GM18520 (cell line): ENCODE measurements around the gene NPAS2.

Experiments
- ATAC-seq: cut with Tn5 transposase; IDR thresholded peaks from one replicate; pipeline ENCODE4 v1.9.1; 2021; ENCODE audit not compliant: unreplicated experiment

NPAS2 gene

DNA sequence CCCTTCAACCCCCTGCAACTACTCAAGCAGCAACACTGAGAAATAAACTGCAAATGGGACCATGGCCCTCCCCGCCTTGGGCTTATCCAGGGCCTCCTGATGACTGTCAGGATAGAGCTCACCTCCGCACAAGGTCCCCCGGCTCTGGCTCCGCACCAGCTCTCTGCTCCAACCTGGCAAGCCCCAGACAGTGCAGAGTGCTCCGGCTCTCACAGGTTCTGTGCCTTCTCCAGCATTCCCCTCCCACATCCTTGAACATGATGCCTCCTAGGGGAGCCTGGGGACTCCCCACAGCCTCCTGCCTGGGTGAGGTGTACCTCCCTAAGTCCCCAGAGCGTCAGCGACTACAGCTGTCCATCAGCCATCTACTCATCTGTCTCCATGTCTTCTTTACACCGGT lies 26.7 kb upstream of the NPAS2 start:
- ATAC-seq = no peak

DNA sequence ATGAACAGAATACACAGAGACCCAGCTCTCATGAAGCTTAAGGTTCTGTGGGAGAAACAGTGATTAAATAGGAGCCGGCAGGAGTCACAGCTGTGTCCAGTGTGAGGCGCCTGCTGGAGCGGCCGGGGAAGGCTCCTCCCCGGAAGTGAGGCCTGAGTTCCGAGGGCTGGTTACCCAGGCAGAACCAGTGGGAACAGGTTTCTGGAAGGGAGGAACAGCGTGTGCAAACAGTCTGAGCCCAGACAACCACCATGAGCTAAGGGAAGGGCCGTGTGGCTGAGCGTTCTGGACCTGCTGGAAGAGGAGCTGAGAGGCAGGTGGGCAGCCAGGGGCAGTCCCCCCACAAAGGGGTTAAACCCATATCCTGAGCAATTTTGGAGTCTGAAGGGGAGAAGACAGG lies 26.0 kb upstream of the NPAS2 start:
- ATAC-seq = no peak

DNA sequence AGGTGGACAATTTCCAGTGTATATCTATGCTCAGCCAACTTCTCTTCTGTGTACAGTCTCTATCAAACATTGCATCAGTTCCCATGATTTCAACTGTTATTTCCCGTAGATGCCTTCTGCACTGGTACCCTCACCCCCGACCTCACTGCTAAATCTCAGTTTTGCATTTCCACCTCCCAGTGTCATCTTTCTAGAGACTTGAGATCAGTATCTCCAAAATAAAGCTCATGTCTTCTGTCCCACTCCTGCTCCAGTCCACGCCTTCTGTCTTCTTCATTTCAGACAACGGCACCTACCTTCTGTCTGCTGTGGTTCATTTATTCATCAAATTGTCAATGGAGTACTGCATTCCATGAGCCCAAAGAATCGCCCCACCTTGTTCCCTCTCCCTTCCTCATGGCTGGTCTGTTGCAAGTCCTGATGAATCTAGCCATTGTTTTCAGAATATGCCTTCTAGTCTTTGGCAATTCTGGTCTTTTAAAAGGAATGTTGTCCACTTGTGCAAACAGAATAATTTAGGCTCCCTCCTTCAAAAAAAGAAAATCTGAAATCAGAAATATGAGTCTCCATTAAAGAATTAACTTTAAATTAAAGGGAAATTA lies 23.3 kb upstream of the NPAS2 start:
- ATAC-seq = no peak

DNA sequence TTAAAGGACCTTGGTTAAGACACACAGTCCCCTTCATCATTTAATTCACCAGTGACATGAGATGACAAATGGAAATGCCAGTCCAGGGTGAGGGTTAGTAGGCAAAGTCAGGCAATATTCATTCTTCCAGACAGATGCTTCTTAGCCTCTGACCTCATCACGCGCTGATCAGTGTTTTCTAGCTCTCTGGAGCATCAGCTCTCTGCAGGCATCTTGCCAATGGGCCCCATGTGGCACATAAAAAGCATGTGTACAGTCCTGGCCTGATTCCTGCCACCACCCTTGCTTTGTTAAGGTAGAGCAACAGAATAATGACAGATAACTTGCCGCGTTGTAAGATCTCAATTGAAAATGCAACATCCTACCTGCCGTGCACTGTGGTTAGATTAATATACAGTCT lies 20.3 kb upstream of the NPAS2 start:
- ATAC-seq = no peak

DNA sequence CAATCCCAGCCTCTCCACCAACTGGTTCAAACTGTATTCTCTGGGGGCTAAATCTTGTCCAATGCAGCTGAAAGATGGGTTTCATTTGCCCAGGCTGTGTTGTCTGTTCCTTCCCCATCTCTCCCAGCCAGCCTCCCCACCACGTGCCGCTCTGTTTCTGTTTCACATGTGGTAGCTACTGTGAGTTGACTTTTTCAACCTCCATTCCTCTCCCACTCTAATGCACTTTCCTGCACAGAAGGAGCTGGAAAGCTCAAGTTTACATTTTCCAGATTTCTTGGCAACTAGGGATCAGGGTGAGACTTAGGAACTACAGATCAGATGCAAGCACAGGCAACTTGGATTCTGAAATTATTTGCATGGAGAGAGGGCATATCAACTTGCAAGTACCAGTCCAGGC lies 19.0 kb upstream of the NPAS2 start:
- ATAC-seq = no peak

DNA sequence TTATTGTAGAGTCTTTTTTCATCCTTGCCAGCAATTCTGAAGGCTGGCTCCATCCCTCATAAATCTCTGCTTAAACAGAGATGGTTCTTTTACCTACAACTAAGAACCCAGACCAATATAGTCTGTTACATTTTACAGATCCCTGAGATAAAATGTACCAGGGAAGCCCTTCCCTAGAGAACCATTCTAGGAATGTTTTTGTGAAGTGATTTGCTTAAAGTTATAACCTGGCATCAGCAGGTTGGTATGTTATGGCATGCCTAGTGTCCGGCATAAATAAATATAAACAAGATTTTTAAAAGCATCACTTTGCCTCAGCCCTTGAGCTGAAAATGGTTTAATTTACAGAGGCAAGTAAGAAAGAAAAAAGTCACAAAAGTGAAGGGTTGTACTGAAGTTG lies 18.5 kb upstream of the NPAS2 start:
- ATAC-seq = no peak

DNA sequence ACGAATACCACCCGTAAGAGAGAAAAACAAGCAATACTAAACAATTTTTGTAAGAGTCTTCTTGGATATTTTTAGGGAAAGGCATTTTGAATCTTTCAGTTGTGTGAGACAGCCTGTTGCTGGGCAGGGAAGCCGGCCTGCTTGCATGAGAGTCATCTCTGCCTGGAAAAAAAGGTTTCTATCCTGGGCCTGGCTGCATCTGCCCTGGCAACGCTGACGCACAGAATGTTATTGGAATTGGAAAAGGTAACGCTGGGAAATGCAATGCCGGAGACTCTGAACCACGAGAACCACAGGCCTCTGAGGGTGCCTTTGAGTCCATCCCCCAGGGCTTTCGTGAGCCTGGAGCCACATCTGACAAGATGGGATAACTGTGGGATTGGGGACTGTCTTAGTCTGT lies 17.9 kb upstream of the NPAS2 start:
- no peak for ATAC-seq

DNA sequence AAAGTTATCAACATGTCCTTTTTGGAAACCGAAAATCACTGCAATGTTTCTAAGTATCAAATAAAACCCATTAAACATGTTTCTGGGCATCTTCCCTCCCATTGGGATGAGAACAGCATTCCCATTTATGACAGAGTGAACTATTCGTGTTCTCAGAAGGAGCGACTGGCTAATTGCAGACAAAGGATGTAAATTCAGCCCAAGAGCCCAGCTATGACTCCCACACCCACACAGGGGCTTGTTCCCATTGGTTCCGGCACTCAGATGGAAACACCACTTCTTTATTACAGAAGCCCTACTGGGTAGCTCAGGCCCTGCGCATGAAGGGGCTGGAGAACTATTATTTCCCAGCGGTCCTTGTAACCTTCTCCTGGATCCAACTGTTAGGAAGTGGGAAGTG lies 16.6 kb upstream of the NPAS2 start:
- no peak for ATAC-seq

DNA sequence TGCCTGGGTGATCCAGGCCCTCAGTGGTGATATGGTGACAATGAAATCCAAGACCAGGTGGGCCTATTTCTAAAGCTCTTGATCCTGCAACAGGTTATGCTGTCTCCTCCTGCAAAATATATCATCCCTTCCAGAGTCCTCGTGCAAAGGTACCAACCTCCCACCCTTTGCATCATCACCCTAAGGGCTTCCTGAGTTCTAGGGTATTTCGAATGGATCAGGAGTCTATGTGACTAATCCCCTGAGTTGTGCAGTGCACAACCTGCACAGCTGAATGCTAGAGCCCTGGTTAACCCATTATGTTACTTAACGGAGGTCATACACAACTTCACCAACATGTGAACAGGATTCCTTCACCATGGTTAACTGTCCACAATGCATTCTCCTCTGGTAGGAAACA lies 13.4 kb upstream of the NPAS2 start:
- no peak for ATAC-seq

DNA sequence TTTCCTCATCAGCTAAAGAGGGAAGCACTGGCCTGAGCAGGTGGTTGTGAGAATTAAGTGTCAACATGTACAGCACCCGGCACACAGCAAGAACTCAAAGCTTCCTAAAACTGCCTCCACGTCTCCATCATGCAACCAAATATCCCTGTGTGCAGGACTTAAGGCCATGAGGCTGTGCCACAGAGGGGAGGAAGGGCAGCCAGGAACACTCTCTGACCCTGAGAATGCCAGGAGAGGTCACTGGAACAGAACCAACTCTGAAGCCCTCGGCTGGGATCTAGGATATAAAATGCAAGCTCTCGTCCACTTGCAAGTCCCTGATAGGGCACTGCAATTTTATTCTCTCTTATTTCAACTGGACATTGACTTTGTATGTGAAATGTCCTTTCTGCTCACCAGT lies 12.2 kb upstream of the NPAS2 start:
- ATAC-seq = no peak

DNA sequence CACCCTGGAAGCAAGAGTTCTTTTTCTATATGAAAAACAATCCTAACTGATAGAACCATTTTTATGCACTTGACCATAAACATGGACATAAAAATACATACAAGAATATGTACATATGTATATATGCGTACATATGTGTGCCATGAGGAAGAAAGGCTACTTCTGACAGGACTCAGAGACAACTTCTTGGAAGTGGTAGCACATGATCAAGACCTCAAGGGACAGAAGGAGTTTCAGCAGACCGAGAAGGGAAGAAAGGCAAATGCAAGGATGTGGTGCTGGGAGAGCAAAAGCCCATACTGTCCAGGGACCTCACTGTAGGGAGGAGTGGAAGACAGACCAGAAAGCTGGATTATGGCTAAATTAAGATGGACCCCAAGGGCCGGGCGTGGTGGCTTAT lies 11.4 kb upstream of the NPAS2 start:
- ATAC-seq = no peak

DNA sequence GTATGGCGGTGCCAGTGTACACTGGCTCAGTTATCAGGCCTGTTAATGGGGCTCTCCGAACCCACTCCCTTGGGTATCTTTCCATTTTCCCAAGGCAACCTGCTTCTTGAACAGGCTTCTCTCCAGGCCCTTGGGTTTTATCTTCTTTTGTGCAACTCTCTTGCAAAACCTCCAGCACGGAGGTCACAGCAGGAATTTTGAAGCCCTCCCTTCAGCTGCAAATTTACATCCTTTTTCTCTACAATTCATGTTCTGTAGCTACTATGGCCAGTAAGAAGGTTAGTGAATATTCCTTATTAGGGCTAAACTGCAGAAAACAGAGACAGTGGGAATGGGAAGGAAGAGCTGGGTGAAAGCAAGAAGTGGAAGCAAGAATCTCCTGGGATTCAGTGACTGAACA lies 10.4 kb upstream of the NPAS2 start:
- ATAC-seq = no peak

DNA sequence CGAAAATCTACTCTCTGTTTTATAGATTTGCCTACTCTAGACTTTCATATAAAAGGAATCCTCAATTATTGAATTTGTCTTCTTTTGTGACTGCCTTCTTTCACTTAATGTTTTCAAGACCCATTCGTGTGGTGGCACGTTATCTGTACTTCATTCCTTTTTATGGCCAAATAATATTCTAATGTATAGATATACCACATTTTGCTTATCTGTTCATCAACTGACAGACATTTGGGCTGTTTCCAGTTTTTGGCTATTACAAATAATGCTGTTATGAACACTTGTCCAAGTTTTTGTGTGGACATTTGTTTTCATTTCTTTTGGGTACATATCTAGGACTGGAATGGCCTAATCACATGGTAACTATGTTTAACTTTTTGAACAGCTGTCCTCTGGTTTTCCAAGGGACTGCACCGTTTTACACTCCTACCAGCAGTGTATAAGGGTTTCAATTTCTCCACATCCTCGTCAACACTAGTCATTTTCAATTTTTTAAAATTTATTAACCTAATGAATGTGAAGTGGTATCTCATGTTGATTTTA lies 9.3 kb upstream of the NPAS2 start:
- ATAC-seq = no peak

DNA sequence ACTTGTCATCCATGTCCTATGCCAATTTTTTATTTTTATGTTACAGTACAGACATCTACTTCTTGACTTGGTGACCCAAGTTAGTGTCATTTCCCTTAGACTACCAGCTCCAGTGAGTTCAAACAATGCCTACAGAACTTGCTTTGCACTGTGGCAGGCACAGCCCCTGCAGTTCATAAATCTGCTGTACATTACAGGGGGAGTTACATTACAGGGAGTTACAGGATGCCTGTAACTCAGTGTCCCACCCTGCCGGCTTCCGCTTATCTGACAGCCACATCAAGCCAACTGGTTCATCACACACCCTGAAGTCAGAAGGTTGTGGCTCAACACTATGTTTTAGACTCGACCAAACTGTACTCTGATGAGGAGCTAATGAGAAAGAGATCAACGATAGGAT lies 7.8 kb upstream of the NPAS2 start:
- no peak for ATAC-seq

DNA sequence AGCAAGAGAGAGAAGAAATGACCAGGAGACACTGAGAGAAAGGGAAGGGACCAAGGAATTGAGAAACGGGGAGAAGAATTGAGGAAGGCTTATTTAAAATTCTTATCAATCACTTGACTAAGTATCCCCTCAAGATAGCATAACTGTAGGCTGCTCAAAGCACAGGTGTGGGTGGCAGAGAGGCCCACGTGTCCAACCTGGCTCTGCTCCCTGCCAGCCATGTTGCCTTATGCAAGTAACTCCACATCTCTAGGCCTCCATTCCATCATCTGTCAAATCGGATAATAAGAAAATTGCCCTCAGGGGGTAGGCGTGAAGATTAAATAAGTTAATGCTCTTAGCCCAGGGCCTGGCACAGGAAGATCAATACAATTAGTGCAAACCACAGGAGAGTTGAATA lies 7.4 kb upstream of the NPAS2 start:
- ATAC-seq = no peak

DNA sequence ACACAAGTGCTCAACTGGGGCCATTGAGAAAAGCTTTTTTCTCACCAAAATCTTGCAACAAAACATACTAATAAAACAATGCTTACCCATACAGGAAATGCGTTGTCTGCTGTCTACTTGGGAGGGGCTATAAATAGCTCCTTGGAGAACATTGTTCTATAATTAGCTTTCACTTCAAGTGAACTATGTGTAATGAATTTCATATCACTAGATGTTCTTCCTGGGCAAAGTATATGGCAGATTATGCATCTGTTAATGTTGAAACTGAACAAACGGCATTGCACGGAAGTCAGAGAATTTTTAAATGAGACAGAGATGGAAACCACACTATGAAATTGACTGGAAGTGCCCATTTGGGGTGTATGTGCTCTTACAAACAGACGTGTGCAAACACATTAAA lies 6.4 kb upstream of the NPAS2 start:
- ATAC-seq = no peak

DNA sequence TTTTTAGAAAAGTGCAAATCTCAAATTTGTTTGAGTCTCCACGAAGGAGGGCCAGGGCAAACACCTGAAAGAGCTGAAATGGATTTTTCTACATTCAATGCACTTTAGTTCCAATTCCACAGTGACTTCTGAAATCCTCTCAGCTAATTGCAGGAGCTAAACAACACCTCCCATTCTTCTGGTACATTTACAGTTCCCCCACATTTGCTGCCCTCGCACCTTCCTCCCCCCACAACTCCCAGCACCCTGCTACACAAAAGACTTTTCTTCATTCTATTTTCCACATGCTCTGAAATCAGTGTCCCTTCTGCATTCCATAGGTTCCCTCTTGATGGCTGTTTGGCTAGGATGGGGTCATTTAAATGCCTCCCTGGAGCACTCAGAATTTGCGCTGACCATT lies 5.9 kb upstream of the NPAS2 start:
- no peak for ATAC-seq

DNA sequence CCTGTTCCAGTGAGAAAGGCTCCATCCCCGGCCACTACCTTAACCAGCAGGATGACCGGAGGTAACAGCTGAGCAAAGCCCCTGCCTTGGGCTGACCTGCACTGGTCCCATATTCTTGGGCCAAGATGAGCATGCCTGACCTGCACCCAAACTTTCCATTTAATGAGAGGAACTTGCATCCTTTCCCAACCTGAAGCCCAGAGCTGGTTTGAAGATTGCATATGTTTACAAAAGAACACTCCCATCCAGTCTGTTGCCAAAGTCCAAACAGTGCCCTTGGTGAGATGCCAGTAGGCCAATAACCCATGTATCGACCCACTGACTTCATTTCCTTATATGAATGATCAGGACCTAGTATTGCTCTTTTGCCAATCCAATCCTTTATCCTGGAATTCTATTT lies 5.5 kb upstream of the NPAS2 start:
- ATAC-seq = no peak

DNA sequence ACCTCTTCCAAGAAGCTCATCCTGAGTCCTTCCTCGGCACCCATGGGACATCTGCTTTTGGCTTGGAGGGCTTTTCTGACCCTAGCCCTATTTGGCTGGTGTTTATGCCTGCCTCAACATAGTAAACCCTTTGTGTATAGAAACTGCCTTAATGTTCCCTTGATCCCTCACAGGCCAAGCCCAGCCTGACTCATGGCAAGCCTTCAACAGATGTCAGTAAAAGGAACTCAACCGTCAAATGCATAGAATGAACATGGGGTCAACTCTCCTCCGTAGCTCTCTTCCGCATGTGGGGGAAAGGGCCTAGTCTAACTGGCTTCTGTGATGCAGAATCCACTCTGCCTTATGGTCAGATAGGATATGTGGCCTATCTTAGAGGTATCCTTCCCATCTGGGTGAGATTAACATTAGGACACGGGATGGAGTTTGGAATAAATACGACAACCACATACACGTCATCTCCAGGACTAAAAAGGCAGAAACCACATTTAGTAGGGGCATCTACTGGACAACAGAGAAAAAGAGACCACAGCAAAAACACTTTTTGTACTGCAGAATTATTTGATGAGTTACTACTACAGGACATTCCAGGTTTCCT lies 2.5 kb upstream of the NPAS2 start:
- ATAC-seq = no peak

DNA sequence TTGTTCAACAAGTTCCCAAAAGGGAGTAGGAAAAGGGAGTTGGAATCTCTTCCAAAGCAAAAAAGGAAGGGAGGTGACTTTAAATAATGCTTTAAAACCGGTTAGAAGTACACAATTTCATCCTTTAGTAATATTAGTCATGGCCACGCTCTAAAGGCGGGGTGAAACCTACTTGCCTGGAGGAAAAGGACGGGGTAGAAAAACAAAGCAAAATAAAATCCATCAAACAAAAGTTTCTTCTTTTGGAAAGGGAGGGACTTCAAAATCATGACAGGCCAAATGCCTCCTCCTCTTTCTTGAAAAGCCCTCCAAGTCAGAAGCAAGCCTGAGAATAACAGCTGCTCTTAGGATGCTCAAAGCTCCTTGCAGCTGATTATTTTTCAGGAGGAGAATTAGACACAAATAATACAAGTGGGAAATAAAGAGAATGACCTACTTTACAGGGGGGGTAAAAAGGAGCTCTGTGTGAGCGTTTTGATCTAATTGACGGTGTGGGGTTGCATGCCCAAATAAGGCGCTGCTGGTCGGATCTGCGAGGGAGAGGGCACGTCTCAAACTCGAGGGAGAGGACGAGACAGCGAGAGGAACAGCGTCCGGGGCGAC lies 1.8 kb upstream of the NPAS2 start:
- no peak for ATAC-seq

DNA sequence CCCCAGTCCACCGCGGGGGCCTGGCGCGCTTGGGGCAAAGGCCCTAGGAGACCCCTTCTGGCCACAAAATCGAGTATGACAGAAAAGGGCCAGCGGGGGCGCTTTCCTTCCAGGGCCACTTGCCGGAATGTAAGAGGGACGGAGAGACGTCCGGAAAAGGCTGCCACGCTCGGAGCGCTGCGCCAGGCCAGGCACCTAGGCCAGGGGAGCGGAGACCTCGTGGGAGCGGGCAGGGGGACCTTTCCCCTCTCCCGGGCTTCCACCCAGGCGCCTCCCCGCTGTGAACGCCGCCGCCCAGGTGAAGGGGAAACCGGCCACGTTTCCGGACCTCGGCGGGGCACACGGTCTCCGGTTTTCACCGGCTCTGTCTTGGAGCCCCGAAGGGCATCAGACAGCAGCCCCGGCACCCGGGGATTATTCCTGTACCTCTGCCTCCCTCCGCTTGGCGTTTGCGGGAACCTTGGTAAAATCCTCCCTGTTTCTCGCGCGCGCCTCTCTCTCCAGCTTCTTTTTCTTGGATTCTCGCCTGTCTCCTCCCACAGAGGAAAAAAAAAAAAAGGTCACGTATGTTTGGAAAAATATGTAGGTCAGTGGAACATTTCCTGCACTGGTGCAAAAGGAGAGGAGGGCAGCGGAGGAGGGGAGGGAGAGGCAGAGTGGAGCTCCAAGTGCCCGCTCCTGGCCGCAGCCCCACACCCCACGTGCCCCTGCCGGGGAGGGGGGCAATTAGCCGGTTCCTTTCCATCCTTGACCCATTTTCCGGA lies 1.2 kb upstream of the NPAS2 start:
- no peak for ATAC-seq

DNA sequence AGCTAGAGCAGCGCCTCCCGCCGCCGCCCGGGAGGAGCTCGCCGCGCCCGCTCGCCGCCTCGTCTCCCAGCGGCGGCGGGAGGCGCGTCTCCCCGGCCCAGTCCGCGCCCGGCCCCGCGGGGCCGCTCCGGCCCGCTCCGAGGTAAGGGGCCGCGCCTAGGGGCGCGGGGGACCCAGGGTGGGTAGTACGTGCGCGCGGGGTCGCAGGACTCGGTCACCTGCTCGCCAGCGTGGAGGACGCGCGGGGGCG lies 259 bp downstream of the NPAS2 start:
- ATAC-seq = no peak
